Measurements from ENCODE around the gene SHOC2.

Gene SHOC2

DNA sequence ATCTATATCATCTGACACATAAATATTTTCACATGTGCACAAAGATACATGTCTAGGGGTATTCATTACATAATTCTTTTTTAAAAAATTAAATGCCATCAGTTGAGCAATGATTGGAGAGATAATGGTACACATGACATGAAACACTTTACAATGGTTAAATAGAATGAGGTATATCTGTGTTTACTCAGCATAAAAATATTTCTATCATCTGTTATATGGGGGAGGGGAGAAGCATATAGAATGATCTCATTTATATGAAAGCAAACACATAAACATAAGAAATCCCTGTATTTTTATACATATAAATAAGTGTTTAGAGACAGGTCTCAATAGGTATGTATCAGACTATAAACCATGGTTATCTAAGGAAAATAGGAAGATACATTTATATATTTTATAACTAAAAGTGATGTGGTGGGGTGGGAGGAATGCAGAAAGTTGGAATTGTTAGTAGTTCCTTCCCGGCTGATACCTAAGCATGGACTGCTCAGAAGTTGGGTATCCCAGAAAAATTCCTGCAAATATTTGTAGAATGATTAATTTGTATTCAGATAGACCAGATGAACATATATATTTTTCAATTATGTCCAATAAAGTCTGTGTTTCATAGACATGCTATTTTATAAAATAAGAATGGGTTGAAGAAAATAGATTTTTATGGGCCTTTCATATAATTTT is 75.1 kb downstream of the SHOC2 start:
- DNase-seq (ENCODE audit: low read depth): no peak
- TF ChIP-seq, protein P1, sequence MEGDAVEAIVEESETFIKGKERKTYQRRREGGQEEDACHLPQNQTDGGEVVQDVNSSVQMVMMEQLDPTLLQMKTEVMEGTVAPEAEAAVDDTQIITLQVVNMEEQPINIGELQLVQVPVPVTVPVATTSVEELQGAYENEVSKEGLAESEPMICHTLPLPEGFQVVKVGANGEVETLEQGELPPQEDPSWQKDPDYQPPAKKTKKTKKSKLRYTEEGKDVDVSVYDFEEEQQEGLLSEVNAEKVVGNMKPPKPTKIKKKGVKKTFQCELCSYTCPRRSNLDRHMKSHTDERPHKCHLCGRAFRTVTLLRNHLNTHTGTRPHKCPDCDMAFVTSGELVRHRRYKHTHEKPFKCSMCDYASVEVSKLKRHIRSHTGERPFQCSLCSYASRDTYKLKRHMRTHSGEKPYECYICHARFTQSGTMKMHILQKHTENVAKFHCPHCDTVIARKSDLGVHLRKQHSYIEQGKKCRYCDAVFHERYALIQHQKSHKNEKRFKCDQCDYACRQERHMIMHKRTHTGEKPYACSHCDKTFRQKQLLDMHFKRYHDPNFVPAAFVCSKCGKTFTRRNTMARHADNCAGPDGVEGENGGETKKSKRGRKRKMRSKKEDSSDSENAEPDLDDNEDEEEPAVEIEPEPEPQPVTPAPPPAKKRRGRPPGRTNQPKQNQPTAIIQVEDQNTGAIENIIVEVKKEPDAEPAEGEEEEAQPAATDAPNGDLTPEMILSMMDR (IDR thresholded peaks at IDR 0.05; ENCODE audit: low read depth, low read length, missing control alignments): no peak
- in situ Hi-C loops (cut with HindIII; ENCODE audit: low sequenced_read_pairs): no loop called here
- no peak overlapping the region for H3K4me3 ChIP-seq (ENCODE audit: low read depth, low read length)

DNA sequence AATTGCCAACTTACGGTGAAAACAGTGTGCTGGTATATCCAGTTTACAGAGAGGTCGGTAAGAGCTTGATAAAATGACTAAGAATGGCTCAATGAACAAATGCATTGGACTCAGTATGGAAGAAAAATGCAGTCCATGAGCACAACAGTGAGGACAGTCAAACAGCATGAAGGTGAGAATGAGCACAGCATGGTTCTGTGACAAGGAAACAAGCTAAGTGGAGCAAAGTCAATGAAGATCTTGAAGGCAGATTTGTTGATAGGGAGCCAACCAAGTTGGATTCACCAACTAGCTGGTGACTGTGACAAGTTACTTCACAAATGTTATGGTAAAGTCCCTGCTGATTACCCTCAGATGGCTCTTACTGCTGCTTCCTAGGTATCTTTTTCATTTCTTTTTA is 75.9 kb downstream of the SHOC2 start:
- in situ Hi-C loops (cut with HindIII; ENCODE audit: low sequenced_read_pairs): no loop called here
- TF ChIP-seq, protein P1 (IDR thresholded peaks at IDR 0.05; ENCODE audit: low read depth, low read length, missing control alignments): no peak
- no peak overlapping the region for H3K4me3 ChIP-seq (ENCODE audit: low read depth, low read length)
- no peak for DNase-seq (ENCODE audit: low read depth)

DNA sequence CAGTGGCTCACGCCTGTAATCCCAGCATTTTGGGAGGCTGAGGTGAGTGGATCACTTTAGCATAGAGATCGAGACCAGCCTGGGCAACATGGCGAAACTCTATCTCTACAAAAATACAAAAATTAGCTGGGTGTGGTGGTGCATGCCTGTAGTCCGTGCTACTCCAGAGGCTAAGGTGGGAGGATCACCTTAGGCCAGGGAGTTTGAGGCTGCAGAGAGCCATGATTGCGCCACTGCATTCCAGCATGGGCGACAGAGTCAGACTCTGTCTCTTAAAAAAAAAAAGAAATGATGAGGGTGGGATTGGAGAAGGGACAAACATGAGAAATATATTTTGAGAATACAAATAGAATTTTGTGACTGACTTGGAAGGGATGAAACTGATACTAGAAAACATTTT is 76.9 kb downstream of the SHOC2 start:
- H3K4me3 ChIP-seq (ENCODE audit: low read depth, low read length): no peak overlapping the region
- in situ Hi-C loops (cut with HindIII; ENCODE audit: low sequenced_read_pairs): no loop called here
- no peak for DNase-seq (ENCODE audit: low read depth)
- TF ChIP-seq, protein P1 (IDR thresholded peaks at IDR 0.05; ENCODE audit: low read depth, low read length, missing control alignments): no peak

DNA sequence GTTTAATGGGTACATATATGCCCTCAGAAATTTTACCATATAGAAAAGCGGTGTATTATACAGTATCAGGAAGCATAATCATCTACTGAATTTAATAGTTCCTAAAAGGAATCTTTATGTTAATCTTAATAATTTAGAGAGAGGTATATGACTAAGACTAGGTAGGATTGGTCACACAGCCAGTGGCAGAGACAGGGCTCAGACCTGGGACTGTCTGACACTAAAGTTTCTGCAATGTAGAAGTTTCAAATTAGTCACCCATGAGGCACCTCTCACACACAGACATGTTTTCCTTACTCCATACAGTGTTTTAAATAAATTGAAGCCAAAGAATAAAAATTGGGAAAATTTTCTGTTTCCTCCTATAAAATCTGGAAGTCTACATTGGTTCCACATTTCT is 84.6 kb downstream of the SHOC2 start:
- TF ChIP-seq, protein P1 (IDR thresholded peaks at IDR 0.05; ENCODE audit: low read depth, low read length, missing control alignments): no peak
- DNase-seq (ENCODE audit: low read depth): no peak
- H3K4me3 ChIP-seq (ENCODE audit: low read depth, low read length): no peak overlapping the region
- in situ Hi-C loops (cut with HindIII; ENCODE audit: low sequenced_read_pairs): no loop called here

DNA sequence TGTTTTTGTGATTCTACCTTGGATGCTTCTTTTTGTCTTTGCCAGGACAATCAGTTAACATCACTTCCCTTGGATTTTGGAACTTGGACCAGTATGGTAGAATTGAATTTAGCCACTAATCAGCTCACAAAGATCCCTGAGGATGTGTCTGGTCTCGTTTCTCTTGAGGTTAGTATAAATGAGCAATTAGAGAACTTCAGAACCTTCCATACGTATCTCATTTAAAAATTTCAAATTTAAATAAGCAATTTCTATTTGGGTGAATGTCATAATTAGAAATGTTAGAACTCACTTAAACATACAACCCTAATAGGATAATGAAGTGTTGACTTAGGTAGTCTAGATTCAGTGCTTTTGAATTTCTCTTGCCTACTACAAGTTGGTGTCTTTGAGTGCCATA is 88.1 kb downstream of the SHOC2 start:
- in situ Hi-C loops (cut with HindIII; ENCODE audit: low sequenced_read_pairs): no loop called here
- H3K4me3 ChIP-seq (ENCODE audit: low read depth, low read length): no peak overlapping the region
- no peak for DNase-seq (ENCODE audit: low read depth)
- TF ChIP-seq, protein P1 (IDR thresholded peaks at IDR 0.05; ENCODE audit: low read depth, low read length, missing control alignments): no peak

DNA sequence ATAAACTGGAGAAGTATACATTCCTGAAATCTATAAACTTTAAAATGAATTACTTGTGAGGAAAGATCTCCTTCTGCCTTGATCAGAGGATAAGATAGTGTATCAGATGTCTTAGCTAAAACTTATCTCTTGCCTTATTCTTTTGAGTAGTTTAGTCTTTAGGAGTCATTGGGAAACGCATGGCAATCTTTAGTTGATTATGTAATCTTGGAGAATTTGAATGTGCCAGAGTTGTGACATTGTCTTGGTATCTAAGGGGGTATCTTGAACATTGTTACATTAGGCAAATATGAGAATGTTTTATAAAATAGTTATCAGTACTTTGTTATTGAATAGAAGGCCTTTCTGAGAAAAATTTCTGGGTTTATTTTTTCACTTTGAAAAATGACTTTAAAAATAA is 95.8 kb downstream of the SHOC2 start:
- no peak overlapping the region for H3K4me3 ChIP-seq (ENCODE audit: low read depth, low read length)
- TF ChIP-seq, protein P1 (IDR thresholded peaks at IDR 0.05; ENCODE audit: low read depth, low read length, missing control alignments): no peak
- in situ Hi-C loops (cut with HindIII; ENCODE audit: low sequenced_read_pairs): no loop called here
- no peak for DNase-seq (ENCODE audit: low read depth)

Measured in astrocyte of the cerebellum (primary cell).